ENCODE data around the gene GABRQ. TPM values are rescaled to one million over a fixed set of nuclear protein-coding genes. Genes with fewer than 3 reads are reported as not detected.

GABRQ gene
- total and polyA plus RNA-seq, 2 of the 13 experiments (the other 11 are each of a cell fraction or from before 2014, with no cell fraction given): not detected

- TF ChIP-seq, protein P1, sequence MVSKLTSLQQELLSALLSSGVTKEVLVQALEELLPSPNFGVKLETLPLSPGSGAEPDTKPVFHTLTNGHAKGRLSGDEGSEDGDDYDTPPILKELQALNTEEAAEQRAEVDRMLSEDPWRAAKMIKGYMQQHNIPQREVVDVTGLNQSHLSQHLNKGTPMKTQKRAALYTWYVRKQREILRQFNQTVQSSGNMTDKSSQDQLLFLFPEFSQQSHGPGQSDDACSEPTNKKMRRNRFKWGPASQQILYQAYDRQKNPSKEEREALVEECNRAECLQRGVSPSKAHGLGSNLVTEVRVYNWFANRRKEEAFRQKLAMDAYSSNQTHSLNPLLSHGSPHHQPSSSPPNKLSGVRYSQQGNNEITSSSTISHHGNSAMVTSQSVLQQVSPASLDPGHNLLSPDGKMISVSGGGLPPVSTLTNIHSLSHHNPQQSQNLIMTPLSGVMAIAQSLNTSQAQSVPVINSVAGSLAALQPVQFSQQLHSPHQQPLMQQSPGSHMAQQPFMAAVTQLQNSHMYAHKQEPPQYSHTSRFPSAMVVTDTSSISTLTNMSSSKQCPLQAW (CRISPR knock-in tag; IDR thresholded peaks at IDR 0.05): no peak
- TF ChIP-seq ZNF333 (CRISPR knock-in tag; IDR thresholded peaks at IDR 0.05; ENCODE audit: borderline replicate concordance): no peak
- no peak for TF ChIP-seq KMT2B (CRISPR knock-in tag; IDR thresholded peaks at IDR 0.05)
- peak; percentile 63 for TF ChIP-seq SALL1 (CRISPR knock-in tag; IDR thresholded peaks at IDR 0.05)
- TF ChIP-seq, protein P2, sequence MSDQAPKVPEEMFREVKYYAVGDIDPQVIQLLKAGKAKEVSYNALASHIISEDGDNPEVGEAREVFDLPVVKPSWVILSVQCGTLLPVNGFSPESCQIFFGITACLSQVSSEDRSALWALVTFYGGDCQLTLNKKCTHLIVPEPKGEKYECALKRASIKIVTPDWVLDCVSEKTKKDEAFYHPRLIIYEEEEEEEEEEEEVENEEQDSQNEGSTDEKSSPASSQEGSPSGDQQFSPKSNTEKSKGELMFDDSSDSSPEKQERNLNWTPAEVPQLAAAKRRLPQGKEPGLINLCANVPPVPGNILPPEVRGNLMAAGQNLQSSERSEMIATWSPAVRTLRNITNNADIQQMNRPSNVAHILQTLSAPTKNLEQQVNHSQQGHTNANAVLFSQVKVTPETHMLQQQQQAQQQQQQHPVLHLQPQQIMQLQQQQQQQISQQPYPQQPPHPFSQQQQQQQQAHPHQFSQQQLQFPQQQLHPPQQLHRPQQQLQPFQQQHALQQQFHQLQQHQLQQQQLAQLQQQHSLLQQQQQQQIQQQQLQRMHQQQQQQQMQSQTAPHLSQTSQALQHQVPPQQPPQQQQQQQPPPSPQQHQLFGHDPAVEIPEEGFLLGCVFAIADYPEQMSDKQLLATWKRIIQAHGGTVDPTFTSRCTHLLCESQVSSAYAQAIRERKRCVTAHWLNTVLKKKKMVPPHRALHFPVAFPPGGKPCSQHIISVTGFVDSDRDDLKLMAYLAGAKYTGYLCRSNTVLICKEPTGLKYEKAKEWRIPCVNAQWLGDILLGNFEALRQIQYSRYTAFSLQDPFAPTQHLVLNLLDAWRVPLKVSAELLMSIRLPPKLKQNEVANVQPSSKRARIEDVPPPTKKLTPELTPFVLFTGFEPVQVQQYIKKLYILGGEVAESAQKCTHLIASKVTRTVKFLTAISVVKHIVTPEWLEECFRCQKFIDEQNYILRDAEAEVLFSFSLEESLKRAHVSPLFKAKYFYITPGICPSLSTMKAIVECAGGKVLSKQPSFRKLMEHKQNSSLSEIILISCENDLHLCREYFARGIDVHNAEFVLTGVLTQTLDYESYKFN (CRISPR knock-in tag; conservative IDR thresholded peaks at IDR 0.05): peak; percentile 50; the same call in 1 of the 2 replicates
- TF ChIP-seq RARA (CRISPR knock-in tag; IDR thresholded peaks at IDR 0.05): 0 out of 2 replicates have a peak, but pooled peaks have one; percentile 36
- no peak for TF ChIP-seq ZNF546 (CRISPR knock-in tag; conservative IDR thresholded peaks at IDR 0.05)
- TF ChIP-seq ZNF687 (CRISPR knock-in tag; IDR thresholded peaks at IDR 0.05): no peak
- TF ChIP-seq MYNN (CRISPR knock-in tag; IDR thresholded peaks at IDR 0.05; ENCODE audit: low read depth): no peak
- TF ChIP-seq ETV6 (CRISPR knock-in tag; conservative IDR thresholded peaks at IDR 0.05): no peak
- no peak for TF ChIP-seq NR2F6 (IDR thresholded peaks at IDR 0.05)
- no peak for TF ChIP-seq NR2F6 (CRISPR knock-in tag; IDR thresholded peaks at IDR 0.05)
- no peak for TF ChIP-seq ZFP90 (CRISPR knock-in tag; IDR thresholded peaks at IDR 0.05; ENCODE audit: borderline replicate concordance)
- no peak for TF ChIP-seq ZNF652 (CRISPR knock-in tag; IDR thresholded peaks at IDR 0.05; ENCODE audit: borderline replicate concordance, low read depth)
- no peak for TF ChIP-seq SOX6 (IDR thresholded peaks at IDR 0.05)
- 0 out of 2 replicates have a peak, but pooled peaks have one; percentile 11 for TF ChIP-seq SOX6 (CRISPR knock-in tag; IDR thresholded peaks at IDR 0.05)
- TF ChIP-seq, protein P3, sequence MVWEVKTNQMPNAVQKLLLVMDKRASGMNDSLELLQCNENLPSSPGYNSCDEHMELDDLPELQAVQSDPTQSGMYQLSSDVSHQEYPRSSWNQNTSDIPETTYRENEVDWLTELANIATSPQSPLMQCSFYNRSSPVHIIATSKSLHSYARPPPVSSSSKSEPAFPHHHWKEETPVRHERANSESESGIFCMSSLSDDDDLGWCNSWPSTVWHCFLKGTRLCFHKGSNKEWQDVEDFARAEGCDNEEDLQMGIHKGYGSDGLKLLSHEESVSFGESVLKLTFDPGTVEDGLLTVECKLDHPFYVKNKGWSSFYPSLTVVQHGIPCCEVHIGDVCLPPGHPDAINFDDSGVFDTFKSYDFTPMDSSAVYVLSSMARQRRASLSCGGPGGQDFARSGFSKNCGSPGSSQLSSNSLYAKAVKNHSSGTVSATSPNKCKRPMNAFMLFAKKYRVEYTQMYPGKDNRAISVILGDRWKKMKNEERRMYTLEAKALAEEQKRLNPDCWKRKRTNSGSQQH (CRISPR knock-in tag; IDR thresholded peaks at IDR 0.05; ENCODE audit: low read depth): no peak
- no peak for TF ChIP-seq ZBTB34 (CRISPR knock-in tag; IDR thresholded peaks at IDR 0.05)
Measured at GRCh38 chrX:152656890-152657289, 19.2 kb downstream of the GABRQ start (continued).
